Activated T-cell treated with anti-CD3 and anti-CD28 coated beads, Interleukin-2, amount 50 U/mL, for 48 hours (primary cell): ENCODE measurements around the gene HYI.
"Not testable (repeated sequence)": the region's sequence is repeated elsewhere in the genome, so short reads cannot be mapped to it uniquely, and the experiment has no call there.

Experiments
- DNase-seq, 2 experiments: peaks; one replicate each; pipeline ENCODE4 v3.0.0-alpha.2; 2020

HYI gene

DNA sequence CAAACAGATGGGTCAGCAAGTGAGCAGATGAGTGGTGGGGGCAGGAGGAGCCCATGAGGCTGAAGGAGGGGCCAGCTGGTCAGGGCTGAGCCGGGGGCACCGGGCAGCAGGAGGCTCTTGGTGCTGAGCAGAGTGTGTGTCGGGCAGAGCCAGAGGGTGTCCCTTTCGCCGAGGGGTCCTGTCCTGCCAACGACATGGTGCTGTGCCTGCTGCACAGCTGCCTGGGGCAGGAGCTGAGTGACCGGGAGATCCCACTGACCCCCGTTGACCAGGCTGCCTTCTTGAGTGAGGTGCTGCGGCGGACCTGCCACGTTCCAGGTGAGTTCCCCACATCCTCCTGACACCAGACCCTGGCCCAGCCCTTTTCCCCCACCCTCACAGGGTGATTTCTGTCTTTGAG is 27.5 kb downstream of the HYI start:
- no peak for DNase-seq

DNA sequence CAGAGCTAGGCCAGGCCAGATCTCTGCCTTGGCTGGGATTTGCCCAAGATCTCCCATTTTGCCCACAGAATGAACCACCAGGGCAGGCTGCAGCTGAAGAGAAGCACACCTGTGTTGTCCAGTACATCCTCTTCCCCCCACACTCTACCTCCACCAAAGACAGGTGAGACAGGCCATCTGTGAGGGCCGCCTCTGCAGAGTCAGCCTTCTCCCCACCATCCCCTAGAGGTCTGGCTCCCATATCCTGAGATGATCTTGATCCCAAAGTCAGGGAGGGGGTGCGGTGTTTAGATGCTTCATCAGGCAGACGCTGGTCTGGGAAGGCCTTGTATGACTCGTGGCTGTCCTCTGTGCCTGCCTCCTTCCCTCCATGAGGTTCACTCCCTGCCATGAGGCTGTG is 28.7 kb downstream of the HYI start:
- DNase-seq = no peak

DNA sequence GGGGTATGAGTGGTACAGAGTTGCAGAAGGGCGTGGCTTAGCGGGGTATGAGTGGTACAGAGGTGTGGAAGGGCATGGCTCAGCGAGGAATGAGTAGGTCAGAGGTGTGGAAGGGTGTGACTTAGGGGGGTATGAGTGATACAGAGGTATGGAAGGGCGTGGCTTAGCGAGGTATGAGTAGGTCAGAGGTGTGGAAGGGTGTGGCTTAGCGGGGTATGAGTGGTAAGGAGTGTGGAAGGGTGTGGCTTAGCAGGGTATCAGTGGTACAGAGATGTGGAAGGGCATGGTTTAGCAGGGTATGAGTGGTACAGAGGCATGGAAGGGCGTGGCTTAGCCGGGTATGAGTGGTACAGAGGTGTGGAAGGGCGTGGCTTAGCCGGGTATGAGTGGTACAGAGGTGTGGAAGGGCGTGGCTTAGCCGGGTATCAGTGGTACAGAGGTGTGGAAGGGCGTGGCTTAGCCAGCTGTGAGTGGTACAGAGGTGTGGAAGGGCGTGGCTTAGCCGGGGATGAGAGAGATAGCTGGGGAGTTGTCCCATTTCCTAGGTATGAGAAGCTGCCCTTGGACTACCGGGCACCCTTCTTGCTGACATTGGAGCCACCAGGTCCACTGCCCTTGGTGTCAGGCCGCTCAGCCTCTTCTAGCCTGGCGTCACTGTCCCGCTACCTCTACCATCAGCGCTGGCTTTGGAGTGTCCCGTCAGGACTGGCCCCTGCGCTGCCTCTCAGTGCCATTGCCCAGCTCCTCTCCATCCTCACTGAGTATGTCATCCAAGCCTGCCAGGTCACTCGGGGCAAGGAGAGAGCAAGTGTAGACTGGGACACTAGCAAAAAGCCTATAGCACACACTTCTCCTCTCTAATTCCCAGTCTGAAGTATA is 29.8 kb downstream of the HYI start:
- DNase-seq = peak in 1 of 2 experiments; percentile 22

DNA sequence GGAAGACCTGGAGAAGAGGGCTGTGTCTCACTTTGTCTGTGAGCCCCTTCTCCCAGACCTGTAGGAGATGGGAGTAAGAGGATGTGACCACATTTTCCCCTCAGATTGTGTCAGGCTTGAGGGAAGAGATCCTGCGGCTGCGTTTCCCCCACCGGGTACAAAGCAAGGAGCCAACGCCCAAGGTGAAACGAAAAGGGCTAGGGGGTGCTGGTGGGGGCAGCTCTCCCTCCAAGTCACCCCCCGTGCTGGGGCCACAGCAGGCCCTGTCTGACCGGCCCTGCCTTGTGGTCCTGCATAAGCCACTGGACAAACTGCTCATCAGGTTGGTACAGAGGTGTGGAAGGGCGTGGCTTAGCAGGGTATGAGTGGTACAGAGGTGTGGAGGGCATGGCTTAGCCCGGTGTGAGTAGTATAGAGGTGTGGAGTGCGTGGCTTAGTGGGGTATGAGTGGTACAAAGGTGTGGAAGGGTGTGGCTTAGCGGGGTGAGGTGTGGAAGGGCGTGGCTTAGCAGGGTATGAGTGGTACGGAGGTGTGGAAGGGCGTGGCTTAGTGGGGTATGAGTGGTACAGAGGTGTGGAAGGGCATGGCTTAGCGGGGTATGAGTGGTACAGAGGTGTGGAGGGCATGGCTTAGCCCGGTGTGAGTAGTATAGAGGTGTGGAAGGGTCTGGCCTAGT is 30.6 kb downstream of the HYI start:
- DNase-seq = no peak

DNA sequence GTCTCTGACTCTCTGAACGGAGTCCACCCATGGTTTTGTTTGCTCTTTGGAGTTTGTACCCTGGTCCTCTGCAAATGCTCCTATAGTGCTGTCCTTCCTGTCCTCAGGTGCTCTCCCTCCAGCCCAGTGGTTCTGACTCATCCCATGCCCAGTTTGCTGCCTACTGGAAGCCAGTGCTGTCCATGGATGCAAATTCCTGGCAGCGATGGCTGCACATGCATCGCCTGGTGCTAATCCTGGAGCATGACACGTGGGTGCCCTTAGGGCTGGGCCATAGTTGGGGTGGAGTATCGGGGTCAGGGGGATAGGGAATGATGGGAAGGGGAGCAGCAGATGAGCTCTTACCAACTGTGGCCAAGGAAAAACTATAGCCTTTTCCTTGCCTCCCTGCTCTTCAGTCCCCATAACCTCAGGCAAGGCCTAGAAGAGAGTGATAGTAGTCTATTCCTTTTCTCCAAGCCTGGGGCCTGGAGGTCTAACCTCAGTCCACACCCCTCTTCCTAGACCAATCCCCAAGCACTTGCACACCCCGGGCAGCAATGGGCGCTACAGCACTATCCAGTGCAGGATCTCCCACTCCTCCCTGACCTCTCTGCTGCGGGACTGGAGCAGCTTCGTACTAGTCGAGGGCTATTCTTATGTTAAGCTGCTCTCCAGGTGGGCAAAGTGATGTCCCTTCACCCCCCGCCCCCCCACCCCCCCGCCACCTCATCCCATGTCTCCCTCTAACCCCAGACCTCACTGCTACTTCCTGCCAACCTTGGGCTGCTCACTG is 31.6 kb downstream of the HYI start:
- no peak for DNase-seq

DNA sequence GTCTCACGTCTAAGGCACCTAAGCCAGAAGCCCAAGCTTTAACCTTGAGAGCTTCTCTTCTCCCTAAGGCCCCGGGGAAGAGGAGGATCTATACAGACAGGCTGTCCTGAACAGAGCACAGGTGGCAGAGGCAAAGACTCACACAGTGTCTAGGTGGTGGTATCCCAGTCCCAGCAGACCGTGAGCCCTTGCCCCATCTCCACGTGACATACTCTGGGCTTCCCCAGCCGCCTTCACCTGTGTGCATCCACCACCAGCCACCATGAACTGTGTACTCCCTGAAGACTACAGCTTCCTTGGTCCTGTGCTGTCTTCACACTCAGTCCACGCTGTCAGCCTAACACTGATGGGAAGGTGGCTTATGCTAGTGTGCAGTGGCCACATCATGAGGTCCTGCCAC is 32.3 kb downstream of the HYI start:
- no peak for DNase-seq

DNA sequence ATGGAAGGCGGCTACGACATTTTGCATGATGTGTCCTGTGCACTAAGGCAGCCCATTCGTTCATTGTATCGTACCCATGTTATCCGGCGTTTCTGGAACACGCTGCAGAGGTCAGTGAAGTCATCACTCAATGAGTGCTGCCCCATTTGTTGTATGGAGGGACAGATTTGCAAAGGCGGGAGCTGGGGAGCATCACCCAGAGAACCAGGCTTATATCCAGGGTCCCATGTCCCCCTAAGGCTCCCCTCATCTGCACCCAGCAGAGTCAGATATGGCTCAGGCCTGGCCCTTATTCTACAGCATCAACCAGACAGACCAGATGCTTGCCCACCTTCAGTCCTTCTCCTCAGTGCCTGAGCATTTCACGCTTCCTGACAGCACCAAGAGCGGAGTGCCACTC is 32.9 kb downstream of the HYI start:
- no peak for DNase-seq

DNA sequence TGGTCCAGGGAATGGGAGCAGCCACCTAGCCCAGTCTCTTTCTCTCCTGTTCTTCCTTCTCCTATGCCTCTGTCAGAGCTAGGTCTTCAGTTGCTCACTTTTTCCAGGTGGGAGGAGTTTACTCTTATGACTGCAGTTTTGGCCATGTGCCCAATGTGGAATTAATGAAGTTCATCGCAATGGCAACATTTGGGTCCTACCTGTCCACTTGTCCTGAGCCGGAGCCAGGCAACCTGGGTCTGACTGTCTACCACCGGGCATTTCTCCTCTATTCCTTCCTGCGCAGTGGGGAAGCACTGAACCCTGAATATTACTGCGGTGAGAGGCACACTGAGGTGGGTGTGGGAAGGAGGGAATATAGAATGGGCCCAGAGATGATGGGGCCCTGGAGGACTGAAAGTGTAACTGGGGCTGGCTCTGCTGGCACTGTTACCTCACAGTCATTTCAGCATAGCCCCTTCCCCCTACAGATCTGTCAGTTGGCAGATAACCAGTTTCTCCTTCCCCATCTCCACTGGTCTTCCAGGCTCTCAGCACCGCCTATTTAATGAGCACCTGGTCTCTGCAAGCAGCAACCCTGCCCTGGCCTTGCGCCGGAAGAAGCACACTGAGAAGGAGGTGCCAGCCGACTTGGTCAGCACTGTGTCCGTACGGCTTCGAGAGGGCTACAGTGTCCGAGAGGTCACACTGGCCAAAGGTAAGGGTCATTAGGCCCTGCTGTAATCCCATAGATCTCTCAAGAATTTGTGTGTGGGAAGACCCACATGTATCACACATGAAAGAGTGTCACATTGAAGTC is 33.9 kb downstream of the HYI start:
- DNase-seq = no peak

DNA sequence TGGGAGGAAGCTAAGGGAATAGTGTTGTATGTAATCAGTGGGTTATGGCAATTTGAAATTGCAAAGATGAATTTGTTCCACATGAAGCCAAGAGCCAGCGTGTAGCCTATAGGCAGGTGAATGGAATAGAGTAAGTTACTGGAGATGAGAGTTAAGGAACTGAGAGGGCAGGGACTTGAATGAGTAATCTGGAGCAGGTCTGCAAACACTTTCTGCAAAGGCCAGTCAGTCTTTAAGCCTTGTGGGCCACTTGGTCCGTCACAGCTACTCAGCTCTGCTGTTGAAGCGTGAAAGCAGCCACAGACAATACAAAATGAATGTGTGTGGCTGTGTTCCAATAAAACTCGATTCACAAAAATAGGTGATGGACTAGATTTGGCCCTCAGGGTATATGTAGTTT is 34.9 kb downstream of the HYI start:
- no peak for DNase-seq

DNA sequence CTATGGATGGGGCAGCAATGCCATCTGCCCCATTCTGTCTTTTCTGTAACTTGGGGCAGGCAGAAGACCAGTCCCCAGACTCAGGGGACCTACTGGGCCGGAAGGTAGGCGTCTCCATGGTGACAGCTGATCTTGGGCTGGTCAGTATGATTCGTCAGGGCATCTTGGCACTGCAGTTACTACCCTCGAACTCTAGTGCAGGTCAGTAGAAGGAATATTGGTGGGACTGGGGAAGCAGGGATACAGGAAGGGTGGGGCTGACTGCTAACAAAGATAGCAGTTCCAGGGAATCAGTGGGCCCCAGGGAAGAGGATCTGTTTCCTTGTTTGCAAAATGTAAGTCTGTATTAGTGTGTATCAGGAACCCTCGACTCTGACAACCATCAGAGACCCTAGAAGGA is 37.8 kb downstream of the HYI start:
- no peak for DNase-seq

DNA sequence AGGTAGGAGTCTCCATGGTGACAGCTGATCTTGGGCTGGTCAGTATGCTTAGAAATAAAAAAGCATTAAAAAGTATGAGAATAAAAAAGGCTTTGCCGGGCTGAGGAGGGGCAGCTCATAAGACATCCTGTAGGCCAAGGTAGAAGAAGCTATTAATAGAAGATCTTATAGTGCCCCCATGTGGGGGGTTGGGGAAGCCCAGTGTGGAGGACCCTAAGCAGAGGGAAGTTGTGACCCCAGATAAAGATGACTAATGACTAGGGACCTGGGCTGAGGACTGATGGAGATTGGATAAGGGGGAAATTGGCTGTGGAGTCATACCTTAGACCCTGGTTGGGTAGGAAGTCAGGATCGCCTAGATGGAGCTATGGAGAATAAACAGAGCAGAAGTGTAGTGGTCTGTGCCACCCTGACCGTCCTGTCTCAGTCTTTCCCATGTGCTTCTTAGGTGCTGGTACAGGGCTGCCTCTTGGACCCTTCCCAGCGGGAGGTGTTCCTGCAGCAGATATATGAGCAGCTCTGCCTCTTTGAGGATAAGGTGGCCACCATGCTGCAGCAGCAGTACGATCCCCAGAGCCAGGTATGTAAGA is 39.0 kb downstream of the HYI start:
- peak; percentile 71 to 73 for DNase-seq

DNA sequence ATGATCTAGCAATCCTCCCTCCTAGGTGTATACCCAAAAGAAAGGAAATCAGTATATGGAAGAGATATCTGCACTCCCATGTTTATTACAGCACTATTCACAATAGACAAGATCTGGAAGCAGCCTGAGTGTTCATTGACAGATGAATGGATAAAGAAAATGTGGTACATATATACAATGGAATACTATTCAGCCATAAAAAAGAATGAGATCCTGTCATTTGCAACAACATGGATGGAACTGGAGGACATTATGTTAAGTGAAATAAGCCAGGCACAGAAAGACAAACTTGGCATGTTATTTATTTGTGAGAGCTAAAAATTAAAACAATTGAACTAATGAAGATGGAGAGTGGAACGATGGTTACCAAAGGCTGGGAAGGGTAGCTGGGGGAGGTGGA is 40.3 kb downstream of the HYI start:
- DNase-seq = not testable (repeated sequence)

DNA sequence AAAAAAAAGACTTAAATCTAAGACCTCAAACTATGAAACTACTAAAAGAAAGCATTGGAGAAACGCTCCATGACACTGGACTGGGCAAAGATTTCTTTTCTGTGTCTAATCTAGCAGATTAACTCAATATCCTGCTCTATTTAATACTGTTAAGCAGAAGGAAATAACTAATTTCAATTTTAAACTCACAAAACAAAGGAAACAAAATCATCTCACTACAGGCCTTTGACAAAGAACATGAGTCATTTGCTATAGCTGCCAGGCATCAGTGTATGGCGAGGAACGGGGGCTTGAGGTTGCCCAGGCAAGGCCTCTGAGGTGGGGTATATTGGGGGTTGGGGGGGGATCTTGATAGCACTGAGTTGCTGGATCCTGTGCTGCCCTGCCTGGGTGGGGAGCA is 43.2 kb downstream of the HYI start:
- no peak for DNase-seq

DNA sequence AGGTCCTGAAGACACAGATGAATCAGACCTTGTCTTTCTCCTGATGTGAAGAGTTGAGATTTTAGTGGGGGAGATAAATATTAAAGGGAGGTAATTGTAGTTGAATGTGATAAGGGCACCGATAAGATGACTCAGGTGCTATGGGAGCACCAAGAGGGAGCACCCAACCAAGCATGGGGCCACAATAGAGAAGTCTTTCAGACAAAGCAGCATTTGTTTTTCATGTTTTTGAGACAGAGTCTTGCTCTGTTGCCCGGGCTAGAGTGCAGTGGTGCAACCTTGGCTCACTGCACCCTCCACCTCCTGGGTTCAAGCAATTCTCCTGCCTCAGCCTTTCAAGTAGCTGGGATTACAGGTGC is 47.9 kb downstream of the HYI start:
- DNase-seq = no peak

DNA sequence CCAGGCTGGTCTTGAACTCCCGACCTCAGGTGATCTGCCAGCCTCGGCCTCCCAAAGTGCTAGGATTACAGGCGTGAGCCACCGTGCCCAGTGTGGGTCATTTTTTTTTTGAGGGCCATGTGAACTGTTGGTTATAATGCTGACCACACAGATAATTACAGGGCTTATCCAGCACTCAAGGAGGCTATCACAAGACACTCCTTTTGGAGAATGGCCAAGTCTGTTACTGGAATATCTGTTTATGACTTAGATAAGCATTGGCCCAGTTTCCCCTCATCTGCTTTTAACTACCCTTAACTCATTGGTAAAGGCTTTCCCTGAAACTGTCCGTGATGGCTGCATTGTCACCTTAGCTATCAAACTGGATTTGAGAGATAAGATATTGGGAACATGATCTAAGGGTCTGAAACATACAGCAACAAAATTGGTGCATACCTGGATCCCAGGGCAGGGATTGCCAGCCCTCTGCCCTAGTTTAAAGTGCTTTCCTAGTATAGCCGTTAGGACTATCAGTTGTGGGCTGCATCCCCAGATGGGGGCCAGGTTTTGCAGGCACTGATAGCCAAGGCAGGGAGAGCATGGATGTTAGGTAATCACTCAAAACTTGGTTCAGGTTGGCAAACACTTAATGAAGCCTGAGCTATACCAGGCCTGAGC is 48.4 kb downstream of the HYI start:
- DNase-seq = no peak

DNA sequence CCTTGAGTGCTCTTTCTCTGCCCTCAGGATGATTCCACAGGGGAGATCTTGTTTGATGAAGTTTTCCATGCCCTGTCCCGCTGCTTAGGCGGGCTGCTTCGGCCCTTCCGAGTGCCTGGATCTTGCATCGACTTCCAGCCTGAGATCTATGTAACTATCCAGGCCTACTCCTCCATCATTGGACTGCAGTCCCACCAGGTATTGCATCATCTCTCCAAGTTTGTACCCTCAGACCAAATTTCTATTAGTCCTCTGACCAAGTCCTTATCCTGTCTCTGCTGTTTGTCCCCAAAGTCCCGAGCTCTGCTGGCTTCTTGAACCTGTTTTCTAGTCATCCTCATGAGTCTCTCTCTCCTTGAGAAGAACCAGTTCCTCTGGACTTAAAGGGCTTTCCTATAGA is 49.4 kb downstream of the HYI start:
- DNase-seq = no peak

DNA sequence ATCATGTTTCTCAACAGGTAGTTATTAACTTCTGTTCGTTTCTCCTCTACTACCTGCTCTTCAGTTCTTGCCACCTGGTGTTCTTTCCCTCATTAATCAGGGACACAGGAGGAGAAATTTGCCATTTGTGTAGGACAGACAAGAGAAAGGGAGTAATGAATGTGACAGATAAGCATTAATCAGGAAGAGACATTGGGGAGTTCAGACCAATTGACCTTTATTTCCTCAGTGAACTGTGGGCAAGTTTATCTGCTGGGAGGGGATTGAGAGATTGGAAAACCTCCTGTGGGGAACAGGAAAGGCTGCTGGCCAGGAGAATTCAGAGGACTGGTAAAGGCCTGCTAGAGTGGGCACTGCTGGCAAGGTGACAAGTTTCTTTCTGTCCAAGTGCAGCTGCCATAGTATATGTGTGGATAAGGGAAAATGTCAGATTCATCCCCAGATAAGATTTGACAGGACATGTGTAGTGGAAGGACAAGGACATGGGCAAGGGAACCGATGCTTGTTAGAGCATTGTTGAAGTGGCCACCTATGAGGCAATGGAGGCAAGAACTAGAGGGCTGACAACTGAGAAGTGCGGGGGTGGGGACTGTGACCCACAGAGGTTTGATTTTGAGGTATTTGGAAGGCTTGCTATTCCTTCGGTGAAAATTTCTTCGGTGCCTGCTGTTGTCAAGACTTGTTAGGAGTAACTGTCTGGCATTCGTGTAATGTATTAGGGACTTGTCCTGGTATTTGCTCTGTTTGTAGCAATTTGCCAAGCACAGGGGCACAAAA is 51.5 kb downstream of the HYI start:
- no peak for DNase-seq
